ENCODE data around the gene BECN2. TPM values are rescaled to one million over a fixed set of nuclear protein-coding genes. Genes with fewer than 3 reads are reported as not detected.
A peak's percentile ranks its signal among the peaks of the same experiment; 100 is the strongest.
"Not testable (repeated sequence)": the region's sequence is repeated elsewhere in the genome, so short reads cannot be mapped to it uniquely, and the experiment has no call there.

The BECN2 gene
- total RNA-seq, 5 donors from 2014 or later (not counting 1 experiment from before 2014, with no cell fraction given) = not detected

GRCh38 chr1:241988389-241988930, 30.9 kb downstream of the BECN2 start:
- H3K9me3 Mint-ChIP-seq; H3K4me1 ChIP-seq (ENCODE audit: control insufficient read depth in 1 of 2, extremely low read depth in 1 of 2, insufficient read depth in 2 of 2, low read length in 2 of 2); H3K27me3 ChIP-seq (replicated peaks in 1 of 2; ENCODE audit: control insufficient read depth in 2 of 2, extremely low read depth in 1 of 2, insufficient read depth in 2 of 2, low read length in 1 of 2); H3K36me3 Mint-ChIP-seq; H3K9me3 ChIP-seq; DNase-seq; H3K27me3 Mint-ChIP-seq; CTCF ChIA-PET; ATAC-seq (replicated peaks in 1 of 4); H3K4me3 ChIP-seq (ENCODE audit: control insufficient read depth in 1 of 2, extremely low read depth in 1 of 2, low read length in 1 of 2); H3K27ac ChIP-seq (ENCODE audit: low read length); H3K4me1 Mint-ChIP-seq; H3K27ac Mint-ChIP-seq; H3K4me3 Mint-ChIP-seq; H3K36me3 ChIP-seq (ENCODE audit: control insufficient read depth in 2 of 2, extremely low read depth in 1 of 2, insufficient read depth in 1 of 2, low read length in 1 of 2); POLR2A ChIA-PET: not testable (repeated sequence)
- WGBS (ENCODE audit: insufficient coverage) = 80% methylated on average over 3 of the region's 10 CpGs

- ChIA-PET CTCF (no interaction called here), POLR2A (no interaction called here)
- Mint-ChIP-seq H3K36me3 (no peaks in the 10 kb centered on the region), H3K27ac (no peak overlapping the region), H3K4me1 (no peaks in the 10 kb centered on the region), H3K27me3 (peaks cover 4 to 5% of the 10 kb centered on the region in 2 donors), H3K9me3 (no peaks in the 10 kb centered on the region), H3K4me3 (no peak overlapping the region)
- Histone ChIP-seq H3K4me1 (ENCODE audit: control insufficient read depth in 1 of 2, extremely low read depth in 1 of 2, insufficient read depth in 2 of 2, low read length in 2 of 2) (no peaks in the 10 kb centered on the region), H3K27ac (ENCODE audit: low read length) (no peak overlapping the region), H3K4me3 (ENCODE audit: control insufficient read depth in 1 of 2, extremely low read depth in 1 of 2, low read length in 1 of 2) (no peak overlapping the region), H3K36me3 (ENCODE audit: control insufficient read depth in 2 of 2, extremely low read depth in 1 of 2, insufficient read depth in 1 of 2, low read length in 1 of 2) (no peaks in the 10 kb centered on the region), H3K27me3 (replicated peaks in 1 of 2; ENCODE audit: control insufficient read depth in 2 of 2, extremely low read depth in 1 of 2, insufficient read depth in 2 of 2, low read length in 1 of 2) (peaks cover 0 to 6% of the 10 kb centered on the region in 2 experiments), H3K9me3 (no peaks in the 10 kb centered on the region)
- WGBS (ENCODE audit: insufficient coverage) = 88% methylated on average over 4 of the region's 10 CpGs
- no peak for ATAC-seq (replicated peaks in 1 of 4)
- DNase-seq = no peak
These were observed 32.5 kb downstream of the BECN2 start for GRCh38 chr1:241990040-241990439.

- Mint-ChIP-seq H3K4me3 (no peak overlapping the region), H3K27me3 (peaks cover 5 to 6% of the 10 kb centered on the region in 2 donors), H3K36me3 (no peaks in the 10 kb centered on the region), H3K27ac (no peak overlapping the region), H3K9me3 (no peaks in the 10 kb centered on the region), H3K4me1 (peaks cover 0 to 2% (median 0%) of the 10 kb centered on the region in 3 donors)
- H3K27ac ChIP-seq (ENCODE audit: low read length) = no peak overlapping the region
- ChIA-PET POLR2A (no interaction called here), CTCF (no interaction called here)
- ATAC-seq (replicated peaks in 1 of 4) = no peak
- no peaks in the 10 kb centered on the region for H3K4me1 ChIP-seq (ENCODE audit: control insufficient read depth in 1 of 2, extremely low read depth in 1 of 2, insufficient read depth in 2 of 2, low read length in 2 of 2)
- DNase-seq = no peak
- H3K4me3 ChIP-seq (ENCODE audit: control insufficient read depth in 1 of 2, extremely low read depth in 1 of 2, low read length in 1 of 2) = no peak overlapping the region
- H3K27me3 ChIP-seq (replicated peaks in 1 of 2; ENCODE audit: control insufficient read depth in 2 of 2, extremely low read depth in 1 of 2, insufficient read depth in 2 of 2, low read length in 1 of 2) = peaks cover 0 to 10% of the 10 kb centered on the region in 2 experiments
- no peaks in the 10 kb centered on the region for H3K9me3 ChIP-seq
- H3K36me3 ChIP-seq (ENCODE audit: control insufficient read depth in 2 of 2, extremely low read depth in 1 of 2, insufficient read depth in 1 of 2, low read length in 1 of 2) = no peaks in the 10 kb centered on the region
- WGBS (ENCODE audit: insufficient coverage) = 90% methylated on average over 2 of the region's 5 CpGs
These were observed 35.2 kb downstream of the BECN2 start for GRCh38 chr1:241992734-241993133.

- Histone ChIP-seq H3K4me3 (ENCODE audit: control insufficient read depth in 1 of 2, extremely low read depth in 1 of 2, low read length in 1 of 2) (no peak overlapping the region), H3K4me1 (ENCODE audit: control insufficient read depth in 1 of 2, extremely low read depth in 1 of 2, insufficient read depth in 2 of 2, low read length in 2 of 2) (peaks cover 0 to 3% of the 10 kb centered on the region in 2 experiments), H3K27ac (ENCODE audit: low read length) (no peak overlapping the region), H3K9me3 (no peaks in the 10 kb centered on the region), H3K27me3 (replicated peaks in 1 of 2; ENCODE audit: control insufficient read depth in 2 of 2, extremely low read depth in 1 of 2, insufficient read depth in 2 of 2, low read length in 1 of 2) (peaks cover 0 to 15% of the 10 kb centered on the region in 2 experiments), H3K36me3 (ENCODE audit: control insufficient read depth in 2 of 2, extremely low read depth in 1 of 2, insufficient read depth in 1 of 2, low read length in 1 of 2) (no peaks in the 10 kb centered on the region)
- Mint-ChIP-seq H3K4me3 (no peak overlapping the region), H3K27me3 (peaks cover 5 to 10% of the 10 kb centered on the region in 2 donors), H3K9me3 (no peaks in the 10 kb centered on the region), H3K4me1 (peaks cover 4 to 8% (median 6%) of the 10 kb centered on the region in 3 donors), H3K27ac (no peak overlapping the region), H3K36me3 (no peaks in the 10 kb centered on the region)
- ChIA-PET POLR2A (interaction anchor here in 1 of 2 donors (0.6 kb wide), 1 partner anchor 40 kb away, joined by 7 read pairs; no protein-coding TSS in a partner anchor), CTCF (interaction anchor here in 1 of 2 donors (0.6 kb wide), 1 partner anchor 431 kb away, joined by 3 read pairs; no protein-coding TSS in a partner anchor)
- DNase-seq (no peak), ATAC-seq (replicated peaks in 1 of 4) (no peak)
- no CpG with 5 or more reads among the region's 9 CpGs for WGBS (ENCODE audit: insufficient coverage)
These were observed 36.6 kb downstream of the BECN2 start for GRCh38 chr1:241994171-241994570.

- no peaks in the 10 kb centered on the region for H3K36me3 ChIP-seq (ENCODE audit: control insufficient read depth in 2 of 2, extremely low read depth in 1 of 2, insufficient read depth in 1 of 2, low read length in 1 of 2)
- H3K4me1 ChIP-seq (ENCODE audit: control insufficient read depth in 1 of 2, extremely low read depth in 1 of 2, insufficient read depth in 2 of 2, low read length in 2 of 2) = peaks cover 0 to 3% of the 10 kb centered on the region in 2 experiments
- POLR2A ChIA-PET = no interaction called here
- DNase-seq (no peak), ATAC-seq (replicated peaks in 1 of 4) (no peak)
- Mint-ChIP-seq H3K27me3 (peaks cover 5 to 11% of the 10 kb centered on the region in 2 donors), H3K36me3 (no peaks in the 10 kb centered on the region), H3K27ac (no peak overlapping the region), H3K9me3 (no peaks in the 10 kb centered on the region), H3K4me3 (no peak overlapping the region), H3K4me1 (peaks cover 4 to 8% (median 6%) of the 10 kb centered on the region in 3 donors)
- H3K4me3 ChIP-seq (ENCODE audit: control insufficient read depth in 1 of 2, extremely low read depth in 1 of 2, low read length in 1 of 2) = no peak overlapping the region
- no peak overlapping the region for H3K27ac ChIP-seq (ENCODE audit: low read length)
- CTCF ChIA-PET = interaction anchor here (0.5 to 1.3 kb wide), 10 partner anchors 17 to 1467 kb away, joined by 3 to 6 read pairs (median 3); no protein-coding TSS in a partner anchor
- 87% methylated on average over 3 of the region's 12 CpGs for WGBS (ENCODE audit: insufficient coverage)
- H3K27me3 ChIP-seq (replicated peaks in 1 of 2; ENCODE audit: control insufficient read depth in 2 of 2, extremely low read depth in 1 of 2, insufficient read depth in 2 of 2, low read length in 1 of 2) = peaks cover 0 to 17% of the 10 kb centered on the region in 2 experiments
- H3K9me3 ChIP-seq = no peaks in the 10 kb centered on the region
These were observed 39.9 kb downstream of the BECN2 start for GRCh38 chr1:241997401-241997998.

- Histone ChIP-seq H3K9me3 (no peaks in the 10 kb centered on the region), H3K27ac (ENCODE audit: low read length) (no peak overlapping the region), H3K4me3 (ENCODE audit: control insufficient read depth in 1 of 2, extremely low read depth in 1 of 2, low read length in 1 of 2) (peak overlapping the region in 1 of 2 donors; percentile 42), H3K4me1 (ENCODE audit: control insufficient read depth in 1 of 2, extremely low read depth in 1 of 2, insufficient read depth in 2 of 2, low read length in 2 of 2) (peaks cover 0 to 3% of the 10 kb centered on the region in 2 experiments), H3K27me3 (replicated peaks in 1 of 2; ENCODE audit: control insufficient read depth in 2 of 2, extremely low read depth in 1 of 2, insufficient read depth in 2 of 2, low read length in 1 of 2) (peaks cover 0 to 15% of the 10 kb centered on the region in 2 experiments), H3K36me3 (ENCODE audit: control insufficient read depth in 2 of 2, extremely low read depth in 1 of 2, insufficient read depth in 1 of 2, low read length in 1 of 2) (no peaks in the 10 kb centered on the region)
- H3K4me1 Mint-ChIP-seq = peaks cover 4 to 8% (median 6%) of the 10 kb centered on the region in 3 donors
- 19% methylated on average over 12 of the region's 20 CpGs for WGBS (ENCODE audit: insufficient coverage)
- CTCF ChIA-PET = interaction anchor here (0.6 to 2.6 kb wide), 9 partner anchors 9 to 466 kb away, joined by 3 to 16 read pairs (median 3); partner anchors contain the start of gene KMO (in 1 of the 2)
- ATAC-seq (replicated peaks in 1 of 4) (peak in 2 of 4 experiments; percentile 64 to 69), DNase-seq (peak in 32 of 35 experiments; percentile 2 to 55 (median 17))
- H3K27me3 Mint-ChIP-seq = peaks cover 0 to 7% of the 10 kb centered on the region in 2 donors
- POLR2A ChIA-PET = interaction anchor here (0.6 kb wide), 2 partner anchors 1654 to 1659 kb away, joined by 3 read pairs; no protein-coding TSS in a partner anchor
- peak overlapping the region; percentile 41 to 57 (median 57) for H3K4me3 Mint-ChIP-seq
- H3K27ac Mint-ChIP-seq = no peak overlapping the region
- H3K9me3 Mint-ChIP-seq = no peaks in the 10 kb centered on the region
- no peaks in the 10 kb centered on the region for H3K36me3 Mint-ChIP-seq
These were observed 40.9 kb downstream of the BECN2 start for GRCh38 chr1:241998412-241998921.

All from T-cell (primary cell).